HL-60/S4 (cell line): ENCODE data around the gene NAA16.
"Not testable (repeated sequence)": the region's sequence is repeated elsewhere in the genome, so short reads cannot be mapped to it uniquely, and the experiment has no call there.

Experiments used
- in situ Hi-C: fragments of 300-500 bp; cut with MboI; formaldehyde crosslinking; loops from 2 replicates; pipeline ENCODE4 v1.14.3; 2022; ENCODE audit warnings: low sequenced_read_pairs

Gene NAA16

DNA sequence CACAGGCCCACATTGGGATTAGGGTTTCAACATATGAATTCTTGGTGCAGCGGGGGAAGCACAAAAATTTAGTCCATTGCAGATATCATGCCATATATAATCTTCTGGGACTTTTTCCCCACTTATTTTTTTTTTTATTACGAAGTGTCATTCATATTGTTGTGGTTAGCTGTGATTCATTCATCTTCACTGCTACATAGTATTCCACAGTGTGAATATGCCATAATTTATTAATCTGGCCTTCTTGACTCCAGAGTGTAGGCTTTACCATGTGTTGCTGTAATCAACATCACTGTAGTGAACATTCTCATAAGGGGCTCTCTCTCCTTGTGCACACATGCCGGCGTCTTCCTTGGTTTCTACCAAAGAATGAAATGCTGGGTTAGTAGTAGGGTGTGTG is 92.9 kb downstream of the NAA16 start:
- in situ Hi-C loops: no loop called here

DNA sequence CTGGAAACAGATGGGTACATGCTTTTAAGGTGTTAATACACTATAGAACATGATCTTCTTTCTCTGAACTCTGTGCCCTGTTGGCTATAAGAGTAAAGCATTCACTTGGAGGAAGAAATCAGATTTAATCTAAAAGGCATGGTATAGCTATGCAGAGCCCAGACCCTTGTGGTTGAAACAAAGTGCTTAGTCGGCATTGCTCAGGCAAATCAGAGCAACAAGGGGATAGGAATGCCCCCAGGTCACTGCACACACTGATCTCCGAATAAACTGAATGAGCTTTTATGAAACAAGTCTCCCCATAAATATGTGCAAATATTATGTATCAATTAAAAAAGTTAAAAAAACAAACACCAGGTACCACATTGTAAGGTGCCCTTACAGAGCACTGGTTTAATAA is 94.3 kb downstream of the NAA16 start:
- in situ Hi-C loops: no loop called here

DNA sequence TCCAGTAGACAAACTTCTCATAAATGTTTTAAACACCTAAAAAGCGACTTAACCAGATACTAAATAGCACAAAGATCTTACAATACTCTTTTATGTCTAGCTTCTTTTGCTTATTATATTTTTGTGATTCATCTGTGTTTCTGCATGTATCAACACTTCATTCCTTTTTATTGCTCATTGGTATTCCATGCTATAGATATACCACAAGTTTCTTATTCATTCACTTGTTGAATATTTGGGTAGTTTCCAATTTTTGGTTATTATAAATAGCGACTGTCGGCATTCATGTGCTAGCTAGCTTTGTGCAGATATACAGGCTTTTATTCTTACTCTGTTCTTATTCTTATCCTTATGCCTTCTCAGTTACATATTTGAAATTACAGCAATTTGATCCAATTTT is 96.3 kb downstream of the NAA16 start:
- in situ Hi-C loops: no loop called here

DNA sequence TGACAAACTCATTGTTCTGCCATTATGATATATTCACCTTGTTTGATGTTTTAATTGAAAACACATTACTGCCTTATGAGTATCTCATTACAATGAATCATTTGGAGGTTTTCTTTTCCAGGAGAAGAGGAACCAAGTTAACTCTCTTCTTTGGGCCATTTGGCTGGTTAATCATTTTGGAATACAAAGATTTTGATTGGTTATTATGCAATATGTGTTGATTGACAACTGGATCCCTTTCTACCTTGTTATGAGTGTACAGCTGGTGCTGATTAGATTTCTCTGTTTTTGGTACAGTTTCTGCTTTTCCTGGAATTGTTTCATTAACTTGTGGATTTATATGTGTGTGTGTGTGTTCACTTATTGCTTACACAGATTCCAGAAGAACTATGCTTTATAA is 97.1 kb downstream of the NAA16 start:
- in situ Hi-C loops: no loop called here

DNA sequence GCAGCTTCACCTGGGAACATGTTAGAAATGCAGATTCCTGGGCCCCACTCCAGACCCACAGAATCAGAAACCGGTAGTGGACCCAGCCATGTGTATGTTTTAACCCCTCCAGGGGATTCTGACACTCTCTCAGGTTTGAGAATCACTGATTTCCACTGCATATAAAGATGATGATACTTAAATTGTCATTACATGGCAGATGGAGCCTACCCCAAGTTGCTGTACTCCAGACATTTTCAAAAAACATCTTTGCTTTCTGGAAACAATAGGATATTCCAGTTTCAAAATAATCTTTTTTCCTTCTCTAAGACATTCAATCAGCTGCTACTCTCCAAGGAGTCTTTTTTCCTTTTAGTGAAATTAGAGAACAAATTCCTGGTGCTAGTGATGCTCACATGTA is 97.7 kb downstream of the NAA16 start:
- in situ Hi-C loops: no loop called here

DNA sequence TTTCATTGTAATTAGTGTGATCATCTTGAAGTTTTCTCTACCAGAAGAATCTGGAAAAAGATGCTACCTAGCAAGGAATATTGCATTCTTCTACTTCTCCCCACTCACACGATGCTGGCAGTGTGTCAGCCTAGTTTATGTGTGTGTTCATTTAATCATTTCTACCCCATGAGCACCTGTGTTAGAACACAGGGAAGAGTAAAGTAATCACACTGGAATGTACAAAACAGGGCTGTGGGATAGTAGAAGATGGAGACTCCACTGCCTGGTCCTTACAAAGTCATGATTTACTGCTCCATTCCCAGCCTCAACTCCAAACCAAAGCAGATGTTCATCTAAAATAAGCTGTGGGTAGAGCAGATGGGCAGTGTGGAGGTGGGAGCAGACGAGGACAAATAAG is 98.5 kb downstream of the NAA16 start:
- in situ Hi-C loops: no loop called here

DNA sequence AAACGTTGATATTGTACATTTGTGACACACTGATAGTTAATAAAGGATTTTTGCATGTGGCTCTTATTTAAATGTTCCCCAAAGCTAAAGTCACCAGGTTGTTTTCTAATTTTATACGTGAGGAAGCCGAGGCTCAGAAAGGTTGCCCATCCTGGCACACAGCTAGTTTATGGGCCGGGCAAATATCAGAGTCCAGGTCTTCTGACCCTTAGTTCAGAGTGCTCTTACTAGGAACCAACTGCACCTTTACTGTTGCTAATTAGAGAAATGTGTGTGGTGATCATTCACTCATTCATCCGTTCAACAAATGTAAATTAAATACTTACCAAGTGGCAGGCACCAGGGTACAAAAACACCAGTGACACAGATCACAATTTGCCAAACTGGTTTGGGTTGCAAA is 100.0 kb downstream of the NAA16 start:
- in situ Hi-C loops: no loop called here

DNA sequence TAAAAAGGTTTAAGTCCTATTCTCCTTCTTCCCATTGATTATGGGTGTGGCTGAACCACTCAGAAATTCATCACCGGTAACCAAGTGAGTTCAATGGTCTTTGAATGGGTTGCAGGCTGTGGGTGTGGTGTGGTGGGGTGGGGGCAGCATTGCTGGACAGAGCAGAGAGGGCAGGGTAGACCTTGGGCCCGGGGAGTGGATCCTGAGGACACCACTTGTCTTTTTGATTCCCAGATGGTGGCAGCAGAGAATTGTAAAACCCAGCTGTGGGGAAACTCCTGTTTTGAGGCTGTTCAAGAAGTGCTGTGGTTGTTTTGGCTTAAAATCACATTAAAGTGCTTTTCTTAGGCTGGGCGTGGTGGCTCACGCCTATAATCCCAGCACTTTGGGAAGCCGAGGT is 100.5 kb downstream of the NAA16 start:
- in situ Hi-C loops: no loop called here

DNA sequence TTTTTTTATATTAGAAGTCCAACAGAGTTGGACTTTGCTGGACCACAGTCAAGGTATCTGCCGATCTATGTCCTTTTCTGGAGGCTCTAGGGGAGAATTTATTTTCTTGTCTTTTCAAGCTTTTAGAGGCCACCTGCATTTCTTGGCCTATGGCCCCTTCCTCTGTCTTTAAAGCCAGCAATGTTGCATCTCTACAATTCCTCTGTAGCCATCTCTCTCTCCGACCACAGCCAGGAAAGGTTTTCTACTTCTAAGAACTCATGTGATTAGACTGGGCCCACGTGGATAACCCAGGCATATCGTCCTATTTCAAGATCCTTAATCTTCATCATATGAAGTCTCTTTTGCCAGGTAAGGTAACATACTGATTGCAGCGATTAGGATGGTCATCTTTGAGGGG is 102.8 kb downstream of the NAA16 start:
- in situ Hi-C loops: no loop called here

DNA sequence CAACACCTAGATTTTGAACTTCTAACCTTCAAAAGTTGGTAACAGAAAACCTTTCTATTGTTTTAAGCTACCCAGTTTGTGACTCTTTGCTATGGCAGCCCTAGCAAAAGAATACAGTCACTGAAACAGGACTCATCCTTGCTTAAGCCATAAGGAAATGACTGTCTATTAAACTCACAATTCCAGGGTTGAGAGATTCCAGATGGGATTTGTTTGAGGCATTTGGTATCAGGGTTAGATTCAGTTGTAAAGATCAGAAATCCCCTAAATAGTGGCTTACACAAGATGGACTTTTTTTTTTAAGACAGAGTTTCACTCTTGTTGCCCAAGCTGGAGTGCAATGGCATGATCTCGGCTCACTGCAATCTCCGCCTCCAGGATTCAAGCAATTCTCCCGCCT is 105.2 kb downstream of the NAA16 start:
- in situ Hi-C loops: no loop called here

DNA sequence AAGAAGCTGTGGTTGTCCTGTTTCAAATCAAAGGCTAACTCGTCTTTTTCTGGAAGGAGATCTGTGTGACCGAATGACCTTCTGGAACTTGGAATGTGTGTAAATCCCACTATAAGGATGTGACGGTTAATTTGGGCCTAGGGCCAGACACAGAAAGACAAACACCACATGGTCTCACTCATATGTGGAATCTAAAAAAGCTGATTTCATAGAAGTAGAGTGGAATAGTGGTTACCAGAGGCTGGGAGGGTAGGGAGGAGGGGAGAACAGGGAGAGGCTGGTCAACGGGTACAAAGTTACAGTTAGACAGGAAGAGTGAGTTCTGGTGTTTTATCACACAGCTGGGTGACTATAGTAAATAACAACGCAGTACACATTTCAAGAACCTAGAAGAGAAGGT is 107.0 kb downstream of the NAA16 start:
- in situ Hi-C loops: no loop called here

DNA sequence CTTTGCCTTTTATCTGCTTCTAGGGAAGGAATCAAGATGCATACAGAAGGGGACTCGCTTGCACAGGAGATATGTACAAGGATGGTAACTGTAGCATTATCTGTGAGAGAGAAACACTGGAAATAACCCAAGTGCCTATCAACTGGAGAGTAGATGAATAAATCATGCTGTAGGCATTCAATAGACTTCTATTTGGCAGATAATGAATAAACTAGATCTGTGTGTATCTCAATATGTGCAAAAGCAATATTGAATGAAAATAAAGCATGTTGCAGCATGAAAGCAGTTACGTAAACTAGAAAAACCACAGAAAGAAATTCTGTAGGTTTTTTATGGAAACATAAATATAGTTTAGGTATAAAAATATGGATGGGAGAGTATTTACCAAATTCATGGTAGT is 107.7 kb downstream of the NAA16 start:
- in situ Hi-C loops: no loop called here

DNA sequence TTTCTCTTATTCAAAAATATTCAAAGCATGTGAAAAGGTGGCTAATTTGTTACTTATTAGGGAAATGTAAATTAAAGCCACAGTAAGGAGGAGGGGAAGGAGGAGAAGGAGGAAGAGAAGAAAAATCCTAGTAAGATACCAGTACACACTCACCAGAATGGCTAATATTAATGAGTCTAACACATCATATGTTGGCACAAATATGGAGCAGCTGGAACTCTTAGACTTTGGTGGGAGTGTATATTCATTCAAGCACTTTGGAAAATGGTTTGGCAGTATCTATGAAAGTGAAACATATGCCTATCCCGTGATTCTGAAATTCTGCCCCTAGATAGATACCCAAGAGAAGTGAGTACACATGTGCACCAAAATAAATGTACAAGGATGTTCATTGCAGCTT is 108.1 kb downstream of the NAA16 start:
- in situ Hi-C loops: no loop called here

DNA sequence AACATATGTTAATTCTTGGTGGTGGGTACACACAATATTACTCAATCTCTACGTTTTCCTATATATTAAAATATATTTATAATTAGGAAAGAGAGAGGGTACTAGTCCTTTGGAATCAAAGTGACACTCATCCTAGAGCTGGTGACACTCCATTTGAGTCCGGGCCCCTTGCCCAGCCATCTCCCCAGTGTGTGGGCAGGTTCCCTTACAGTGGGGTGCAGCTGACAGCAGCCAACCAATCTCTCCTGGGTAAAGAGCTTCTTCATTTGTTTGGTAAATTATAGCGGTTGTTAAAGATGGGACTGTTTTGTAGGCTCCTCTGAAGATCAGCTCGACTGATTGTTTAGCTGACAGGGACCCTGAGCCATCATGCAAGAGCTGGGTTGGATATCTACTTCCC is 109.1 kb downstream of the NAA16 start:
- in situ Hi-C loops: no loop called here

DNA sequence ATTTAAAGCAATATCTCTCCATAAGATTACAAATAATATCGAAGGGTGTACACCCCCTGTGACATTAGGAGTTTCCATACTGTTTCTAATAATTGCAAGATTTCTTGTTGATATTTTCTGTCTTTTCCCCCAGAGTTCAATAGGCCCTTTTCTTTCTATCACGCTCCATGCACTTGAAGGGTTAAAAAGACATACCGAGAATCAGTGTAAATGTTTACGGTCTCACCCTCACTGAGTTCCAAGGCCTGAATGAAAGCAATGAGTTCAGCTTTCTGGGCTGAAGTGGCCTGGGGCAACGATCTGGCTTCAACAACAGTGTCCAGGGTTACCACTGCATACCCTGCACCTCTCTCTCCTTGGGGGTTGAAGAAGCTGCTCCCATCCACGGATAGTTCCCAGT is 110.3 kb downstream of the NAA16 start:
- in situ Hi-C loops: not testable (repeated sequence)

DNA sequence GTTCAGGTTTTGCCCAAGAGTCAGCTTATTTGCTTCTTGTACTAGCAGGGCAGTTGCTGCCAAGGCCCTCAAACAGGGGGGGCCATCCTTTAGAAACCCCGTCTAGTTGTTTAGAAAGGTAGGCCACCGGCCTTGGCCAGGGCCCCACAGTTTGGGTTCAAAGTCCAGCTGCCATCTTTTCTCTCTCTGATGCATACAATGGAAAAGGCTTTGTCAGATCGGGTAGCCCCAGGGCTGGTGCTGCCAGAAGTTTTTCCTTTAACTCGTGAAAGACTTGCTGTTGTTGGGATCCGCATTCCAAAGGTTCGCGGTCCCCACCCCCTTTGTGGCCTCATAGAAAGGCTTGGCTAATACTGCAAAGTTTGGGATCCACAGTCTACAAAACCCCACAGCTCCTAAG is 110.9 kb downstream of the NAA16 start:
- in situ Hi-C loops: not testable (repeated sequence)

DNA sequence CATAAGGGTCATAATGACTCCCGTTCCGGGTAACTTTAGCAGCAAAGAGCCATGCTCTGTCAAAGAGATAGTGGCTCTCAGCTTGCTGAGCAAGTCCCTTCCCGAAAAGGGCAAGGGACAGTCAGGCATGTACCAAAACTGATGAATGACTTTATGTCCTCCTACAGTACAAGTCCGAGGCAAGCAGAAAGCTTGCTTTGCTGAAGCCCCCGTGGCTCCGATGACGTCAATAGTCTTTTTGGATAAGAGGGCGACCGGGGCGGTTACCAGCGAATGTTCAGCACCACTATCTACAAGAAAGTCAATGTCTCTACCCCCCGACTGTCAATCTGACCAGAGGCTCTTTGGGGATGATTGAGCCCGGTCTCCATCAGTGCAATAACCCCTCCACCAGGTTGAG is 112.2 kb downstream of the NAA16 start:
- in situ Hi-C loops: not testable (repeated sequence)

DNA sequence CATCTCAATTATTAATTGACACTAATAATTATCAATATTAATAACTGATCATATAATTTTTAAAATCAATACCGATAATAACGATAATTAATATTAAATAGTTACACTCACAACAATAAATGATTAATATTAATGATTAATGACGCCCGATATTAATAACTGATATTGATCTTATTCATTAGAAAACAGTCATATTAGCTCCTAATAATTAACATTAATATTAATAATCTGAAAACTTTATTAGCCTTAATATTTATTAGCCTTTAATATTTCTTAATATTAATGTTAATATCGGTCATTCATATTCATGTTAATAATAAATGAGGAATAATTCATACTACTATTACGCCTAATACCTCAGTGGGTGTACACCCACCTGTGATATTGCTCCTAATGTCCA is 113.6 kb downstream of the NAA16 start:
- in situ Hi-C loops: not testable (repeated sequence)

DNA sequence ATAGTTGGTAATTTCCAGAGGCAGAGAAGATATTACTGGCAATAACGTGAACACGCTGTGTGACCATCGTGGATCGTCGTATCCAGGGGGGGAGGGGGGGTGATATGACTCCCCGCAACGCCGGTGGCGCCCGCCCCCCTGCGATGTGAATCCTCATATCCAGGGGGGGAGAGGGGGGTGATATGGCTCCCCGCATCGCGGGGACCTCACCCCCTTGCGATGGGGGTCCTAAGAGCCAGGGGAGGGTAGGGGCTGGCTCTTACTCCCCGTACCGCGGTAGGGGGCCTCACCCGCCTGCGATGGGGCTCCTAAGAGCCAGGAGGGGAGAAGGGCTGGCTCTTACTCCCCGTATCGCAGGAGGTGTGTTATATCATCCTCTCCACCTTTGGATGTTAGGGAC is 115.0 kb downstream of the NAA16 start:
- in situ Hi-C loops: no loop called here
